Measurements from ENCODE around the gene C15orf40.
"Not testable (repeated sequence)": the region's sequence is repeated elsewhere in the genome, so short reads cannot be mapped to it uniquely, and the experiment has no call there.

C15orf40 gene

GRCh38 chr15:83011271-83012075, at the start of gene C15orf40:
Gene C15orf40, minus strand, starts transcription at chr15:83011639. Its CDS starts 32 bp downstream, at chr15:83011607.
- peak; percentile 92 for DNase-seq (ENCODE audit: low spot score)

GRCh38 chr15:83057696-83058376, 46.4 kb upstream of the C15orf40 start:
- no peak for DNase-seq (ENCODE audit: low spot score)

- no peak for DNase-seq (ENCODE audit: low spot score)
Observed at GRCh38 chr15:83057002-83057401, 45.6 kb upstream of the C15orf40 start.

- DNase-seq (ENCODE audit: low spot score) = no peak
Observed at GRCh38 chr15:83053151-83053550, 41.7 kb upstream of the C15orf40 start.

- no peak for DNase-seq (ENCODE audit: low spot score)
Observed at GRCh38 chr15:83046558-83047127, 35.2 kb upstream of the C15orf40 start.

- no peak for DNase-seq (ENCODE audit: low spot score)
Observed at GRCh38 chr15:83044156-83044555, 32.7 kb upstream of the C15orf40 start.

GRCh38 chr15:83039206-83039605, 27.8 kb upstream of the C15orf40 start:
- no peak for DNase-seq (ENCODE audit: low spot score)

- no peak for DNase-seq (ENCODE audit: low spot score)
Observed at GRCh38 chr15:83036253-83036652, 24.8 kb upstream of the C15orf40 start.

- DNase-seq (ENCODE audit: low spot score) = not testable (repeated sequence)
Observed at GRCh38 chr15:83031234-83031633, 19.8 kb upstream of the C15orf40 start.

GRCh38 chr15:83030021-83030420, 18.6 kb upstream of the C15orf40 start:
- no peak for DNase-seq (ENCODE audit: low spot score)

- no peak for DNase-seq (ENCODE audit: low spot score)
Observed at GRCh38 chr15:83018436-83018835, 7.0 kb upstream of the C15orf40 start.

- DNase-seq (ENCODE audit: low spot score) = no peak
Observed at GRCh38 chr15:83016906-83017305, 5.5 kb upstream of the C15orf40 start.

GRCh38 chr15:83015361-83015760, 3.9 kb upstream of the C15orf40 start:
- no peak for DNase-seq (ENCODE audit: low spot score)

GRCh38 chr15:83014205-83014653, 2.8 kb upstream of the C15orf40 start:
- peak; percentile 27 for DNase-seq (ENCODE audit: low spot score)

- DNase-seq (ENCODE audit: low spot score) = no peak
Observed at GRCh38 chr15:83012636-83013035, 1.2 kb upstream of the C15orf40 start.

- no peak for DNase-seq (ENCODE audit: low spot score)
Observed at GRCh38 chr15:83012076-83012426, 612 bp upstream of the C15orf40 start.

GRCh38 chr15:83010709-83011270, 649 bp downstream of the C15orf40 start:
- peak; percentile 87 for DNase-seq (ENCODE audit: low spot score)

GRCh38 chr15:83000672-83001031, 10.8 kb downstream of the C15orf40 start:
- DNase-seq (ENCODE audit: low spot score) = not testable (repeated sequence)

- DNase-seq (ENCODE audit: low spot score) = peak; percentile 60
Observed at GRCh38 chr15:82999905-83000671, 11.4 kb downstream of the C15orf40 start.

- DNase-seq (ENCODE audit: low spot score) = no peak
Observed at GRCh38 chr15:82999426-82999825, 12.0 kb downstream of the C15orf40 start.

- DNase-seq (ENCODE audit: low spot score) = no peak
Observed at GRCh38 chr15:82995938-82996337, 15.5 kb downstream of the C15orf40 start.

- DNase-seq (ENCODE audit: low spot score) = no peak
Observed at GRCh38 chr15:82995076-82995475, 16.4 kb downstream of the C15orf40 start.
